Mucosa of descending colon (tissue), 3 donors: ENCODE measurements around the gene URB1. TPM values are rescaled to one million over a fixed set of nuclear protein-coding genes. Genes with fewer than 3 reads are reported as not detected.

ENCODE experiments used
- ATAC-seq: fragments of 200-7000 bp; cut with Tn5 transposase; one replicate; pipeline ENCODE4 v1.9.1; 2020; ENCODE audit warnings: mild to moderate bottlenecking, moderate library complexity
- DNase-seq, 3 donors: peaks; one replicate each; pipeline ENCODE4 v3.0.0-alpha.2; 2020
- H3K36me3 ChIP-seq: fragments of 200-600 bp; one replicate; pipeline ENCODE4 v1.8.0; 2021; ENCODE audit warnings: low read depth, mild to moderate bottlenecking
- H3K4me1 ChIP-seq: fragments of 200-600 bp; one replicate; pipeline ENCODE4 v1.8.0; 2021; ENCODE audit warnings: low read depth, mild to moderate bottlenecking
- H3K4me3 ChIP-seq: fragments of 200-600 bp; one replicate; pipeline ENCODE4 v1.8.0; 2021; ENCODE audit warnings: mild to moderate bottlenecking
- H3K9me3 ChIP-seq: fragments of 200-600 bp; one replicate; pipeline ENCODE4 v1.8.0; 2021; ENCODE audit warnings: mild to moderate bottlenecking
- intact Hi-C, 2 donors: fragments of 100-400 bp; cut with DNase I in 1 of 2; cut with micrococcal nuclease in 1 of 2; formaldehyde crosslinking; loops; one replicate each; pipeline versions ENCODE4 v1.11.0 to v1.11.1; 2022; cut with DNase I, micrococcal nuclease
- total RNA-seq, 3 donors: library from RNA; stranded (reverse); fragmentation: NEBNext Ultra II Directional in 2 of 3; extraction: Animal tissue kit (Norgen Biotek cat#: 25700) in 2 of 3; gene quantifications; one replicate each; pipeline versions ENCODE4 v1.2.1 to v1.2.4, GENCODE V29; 2021 to 2023
- TF ChIP-seq, protein P1 (sequence below): fragments of 200-600 bp; IDR thresholded peaks from one replicate; pipeline ENCODE4 v1.8.0; 2022; ENCODE audit warnings: antibody characterized with exemption, mild to moderate bottlenecking
- donor health status: DM: no; HTN: no; CAD: no; lungs with moderate emphysema.
- donor health status: DM: no; HTN: no; CAD: no.
- donor health status: DM: no; HTN: yes; CAD: no.

URB1 gene
- total RNA-seq, 3 donors from 2014 or later = 8.4 to 13.5 (median 8.7) TPM

DNA sequence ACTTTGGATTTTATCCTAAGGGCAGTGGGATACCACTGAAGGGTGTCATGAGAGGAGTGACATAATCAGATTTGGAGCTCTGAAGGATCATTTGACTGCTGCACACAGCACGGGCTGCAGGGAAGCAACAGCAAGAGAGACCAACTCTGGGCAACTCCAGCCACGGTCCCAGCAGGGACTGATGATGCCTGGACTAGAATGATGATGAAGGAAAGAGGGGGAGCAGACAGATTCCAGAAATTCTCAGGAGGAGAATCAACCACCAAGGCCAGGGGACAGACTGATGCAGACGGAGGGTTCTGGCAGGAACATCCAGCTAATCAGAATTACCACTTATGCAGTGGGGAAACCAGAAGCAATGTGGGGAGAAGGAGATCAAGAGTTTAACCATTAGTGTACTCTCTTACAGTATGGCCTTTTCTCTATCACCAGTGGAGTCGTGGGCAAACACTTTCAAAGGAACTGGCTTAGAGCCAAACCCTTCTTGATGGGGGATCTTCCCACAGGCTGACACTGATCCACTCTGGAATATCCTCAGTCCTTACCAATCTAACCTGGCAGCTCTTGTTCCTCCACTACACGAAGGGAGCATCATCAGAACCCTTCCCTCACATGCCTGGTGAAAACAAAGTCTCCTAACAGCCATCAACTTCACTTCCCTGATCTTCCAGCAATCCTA lies 3.3 kb downstream of the URB1 start:
- no peaks in the 10 kb centered on the region for H3K9me3 ChIP-seq
- H3K36me3 ChIP-seq = no peaks in the 10 kb centered on the region
- no peak for ATAC-seq
- TF ChIP-seq, protein P1, sequence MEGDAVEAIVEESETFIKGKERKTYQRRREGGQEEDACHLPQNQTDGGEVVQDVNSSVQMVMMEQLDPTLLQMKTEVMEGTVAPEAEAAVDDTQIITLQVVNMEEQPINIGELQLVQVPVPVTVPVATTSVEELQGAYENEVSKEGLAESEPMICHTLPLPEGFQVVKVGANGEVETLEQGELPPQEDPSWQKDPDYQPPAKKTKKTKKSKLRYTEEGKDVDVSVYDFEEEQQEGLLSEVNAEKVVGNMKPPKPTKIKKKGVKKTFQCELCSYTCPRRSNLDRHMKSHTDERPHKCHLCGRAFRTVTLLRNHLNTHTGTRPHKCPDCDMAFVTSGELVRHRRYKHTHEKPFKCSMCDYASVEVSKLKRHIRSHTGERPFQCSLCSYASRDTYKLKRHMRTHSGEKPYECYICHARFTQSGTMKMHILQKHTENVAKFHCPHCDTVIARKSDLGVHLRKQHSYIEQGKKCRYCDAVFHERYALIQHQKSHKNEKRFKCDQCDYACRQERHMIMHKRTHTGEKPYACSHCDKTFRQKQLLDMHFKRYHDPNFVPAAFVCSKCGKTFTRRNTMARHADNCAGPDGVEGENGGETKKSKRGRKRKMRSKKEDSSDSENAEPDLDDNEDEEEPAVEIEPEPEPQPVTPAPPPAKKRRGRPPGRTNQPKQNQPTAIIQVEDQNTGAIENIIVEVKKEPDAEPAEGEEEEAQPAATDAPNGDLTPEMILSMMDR = no peak
- DNase-seq = no peak
- H3K4me1 ChIP-seq = no peaks in the 10 kb centered on the region
- intact Hi-C loops = no loop called here
- no peak overlapping the region for H3K4me3 ChIP-seq

DNA sequence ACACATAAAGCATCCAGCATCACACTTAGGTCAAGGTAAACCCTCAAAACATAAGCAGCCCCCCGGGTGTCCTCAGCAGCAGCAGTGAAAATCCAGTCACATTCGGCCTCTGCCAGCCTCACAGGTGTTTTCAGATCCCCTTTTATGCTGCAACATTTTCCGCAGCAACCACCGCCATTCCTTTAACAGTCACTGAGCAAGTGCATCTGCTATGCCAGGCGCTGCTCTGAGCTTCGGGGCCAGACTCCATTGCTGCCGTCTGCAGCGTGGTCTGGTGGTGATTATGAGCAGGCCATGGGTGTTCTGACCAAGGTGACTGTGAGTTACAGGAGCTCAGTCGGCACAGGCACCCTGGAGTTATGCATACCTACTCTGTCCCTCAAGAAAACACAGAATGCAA lies 4.5 kb downstream of the URB1 start:
- no peaks in the 10 kb centered on the region for H3K4me1 ChIP-seq
- DNase-seq (no peak), ATAC-seq (no peak)
- H3K4me3 ChIP-seq = no peak overlapping the region
- intact Hi-C loops = no loop called here
- TF ChIP-seq, protein P1 = no peak
- no peaks in the 10 kb centered on the region for H3K9me3 ChIP-seq
- no peaks in the 10 kb centered on the region for H3K36me3 ChIP-seq

DNA sequence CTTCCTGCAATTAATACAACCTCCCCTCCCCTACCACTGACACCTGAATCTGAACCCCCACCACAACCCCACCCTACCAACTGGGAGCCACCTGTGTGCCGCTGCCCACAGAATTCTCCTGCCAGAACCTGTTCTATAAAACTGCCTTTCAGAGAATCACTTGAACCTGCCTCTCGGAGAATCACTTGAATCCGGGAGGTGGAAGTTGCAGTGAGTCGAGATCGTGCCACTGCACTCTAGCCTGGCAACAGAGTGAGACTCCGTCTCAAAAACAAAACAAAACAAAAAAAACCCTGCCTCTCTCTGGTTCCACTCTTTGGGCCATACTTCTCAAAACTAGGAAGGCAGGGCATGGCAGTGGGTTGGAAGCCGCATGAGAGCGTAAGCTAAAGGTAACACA lies 5.7 kb downstream of the URB1 start:
- DNase-seq (no peak), ATAC-seq (no peak)
- H3K4me1 ChIP-seq = no peaks in the 10 kb centered on the region
- H3K9me3 ChIP-seq = no peaks in the 10 kb centered on the region
- TF ChIP-seq, protein P1 = no peak
- H3K36me3 ChIP-seq = no peaks in the 10 kb centered on the region
- no peak overlapping the region for H3K4me3 ChIP-seq
- intact Hi-C loops = no loop called here

DNA sequence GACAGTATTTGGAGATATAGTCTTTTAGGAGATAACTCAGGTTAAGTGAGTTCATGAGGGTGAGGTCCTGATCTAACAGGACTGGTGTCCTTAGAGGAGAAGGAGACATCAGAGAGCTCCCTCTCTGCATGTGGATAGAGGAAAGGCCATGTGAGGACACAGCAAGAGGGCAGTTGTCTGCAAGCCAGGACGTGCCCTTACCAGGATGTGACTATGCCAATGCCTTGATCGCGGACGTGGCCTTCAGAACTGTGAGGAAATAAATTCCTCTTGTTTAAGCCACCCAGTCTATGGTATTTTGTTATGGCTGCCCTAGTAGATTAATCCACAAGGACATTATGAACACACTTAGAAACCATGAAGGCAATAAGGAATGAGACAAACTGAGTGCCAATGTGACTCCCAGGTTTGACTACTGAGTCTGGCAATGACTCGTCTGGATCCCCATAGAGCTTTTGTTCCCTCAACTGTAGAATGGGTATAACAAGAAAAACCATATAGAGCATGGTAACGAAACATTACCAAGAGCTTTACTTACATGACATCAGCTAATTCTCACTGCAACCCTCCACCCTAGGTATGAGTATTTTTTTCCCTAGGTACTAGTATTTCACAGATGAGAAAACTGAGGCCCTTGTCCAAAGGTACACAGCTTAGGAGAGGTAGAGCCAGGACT lies 6.5 kb downstream of the URB1 start:
- no peak for ATAC-seq
- Histone ChIP-seq H3K4me1 (no peaks in the 10 kb centered on the region), H3K9me3 (no peaks in the 10 kb centered on the region), H3K4me3 (no peak overlapping the region), H3K36me3 (no peaks in the 10 kb centered on the region)
- TF ChIP-seq, protein P1 = no peak
- intact Hi-C loops = no loop called here
- no peak for DNase-seq

GRCh38 chr21:32383812-32384211 lies 9.0 kb downstream of the URB1 start:
- intact Hi-C loops = no loop called here
- Histone ChIP-seq H3K36me3 (no peaks in the 10 kb centered on the region), H3K4me3 (no peak overlapping the region), H3K9me3 (no peaks in the 10 kb centered on the region), H3K4me1 (no peaks in the 10 kb centered on the region)
- ATAC-seq = peak; percentile 58
- no peak for DNase-seq
- TF ChIP-seq, protein P1 = no peak
